ENCODE measurements around the gene RIMKLB.
A peak's percentile ranks its signal among the peaks of the same experiment; 100 is the strongest.
"Not testable (repeated sequence)": the region's sequence is repeated elsewhere in the genome, so short reads cannot be mapped to it uniquely, and the experiment has no call there.

RIMKLB gene

DNA sequence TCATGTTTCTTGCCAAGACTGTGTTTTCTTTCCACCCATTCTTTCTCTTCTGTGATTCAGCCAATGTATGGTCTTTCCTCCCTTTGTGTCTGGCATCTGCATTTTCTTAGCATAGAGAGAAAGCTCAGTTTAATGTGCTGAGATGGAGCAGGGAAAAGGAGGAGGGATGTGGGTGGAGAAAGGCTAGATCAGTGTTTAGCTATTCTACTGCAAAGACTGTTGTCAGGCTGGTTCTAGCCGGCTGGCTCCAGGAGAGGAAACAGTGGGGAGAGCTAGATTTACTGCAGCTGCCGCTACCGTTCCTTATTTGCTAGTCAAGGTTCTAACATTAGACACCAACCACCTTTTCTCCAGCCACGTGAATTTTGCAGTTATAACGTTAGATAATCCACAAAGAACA lies 5.2 kb upstream of the RIMKLB start:
- DNase-seq (ENCODE audit: low read depth in 2 of 2) = no peak

DNA sequence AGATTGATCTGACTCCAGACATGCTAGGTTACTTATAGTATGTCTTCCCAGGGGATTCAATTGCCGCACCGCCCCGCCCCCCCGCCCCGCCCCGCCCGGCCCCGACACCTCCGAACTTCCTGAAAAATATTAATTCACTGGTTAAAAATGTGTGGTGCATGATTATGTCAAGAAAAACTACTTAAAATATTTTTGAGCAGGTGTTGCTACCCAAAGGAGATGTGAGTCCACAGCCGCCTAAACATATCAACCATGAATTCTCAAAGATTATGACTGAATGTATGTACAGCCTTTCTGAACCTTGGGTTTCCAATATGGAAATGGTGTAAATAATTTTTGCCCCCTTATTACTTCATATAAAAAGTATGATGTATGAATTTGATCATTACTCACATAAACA lies 2.7 kb upstream of the RIMKLB start:
- DNase-seq (ENCODE audit: low read depth in 2 of 2) = no peak

DNA sequence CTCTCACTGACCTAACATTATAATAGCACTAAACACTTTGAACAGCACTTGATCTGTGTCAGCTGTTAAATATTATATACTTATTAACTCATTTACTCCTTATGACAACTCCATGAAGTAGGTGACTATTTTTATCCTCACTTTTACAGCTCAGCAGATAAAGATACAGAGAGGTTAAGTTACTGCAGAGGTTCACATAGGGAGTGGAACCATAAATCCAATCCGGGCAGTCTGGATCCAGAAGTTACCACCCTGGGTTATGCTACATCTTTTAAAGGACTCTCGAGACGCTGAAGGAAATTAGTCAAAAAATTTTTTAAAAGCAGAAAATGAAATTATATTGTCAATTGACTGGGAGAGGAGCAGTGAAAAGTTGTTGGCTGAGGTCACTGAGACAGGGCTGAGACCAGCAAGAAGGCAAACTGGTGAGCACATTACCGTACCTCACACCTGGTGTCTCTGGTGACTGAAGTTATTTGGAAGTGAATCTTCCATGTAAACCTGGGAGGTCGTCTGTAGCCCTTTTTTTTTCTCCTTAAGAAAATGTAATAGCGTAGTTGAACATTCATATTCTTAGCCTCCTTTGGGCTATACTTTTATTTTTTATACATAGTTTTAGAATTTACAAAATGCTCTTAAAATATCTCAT lies 1.2 kb upstream of the RIMKLB start:
- no peak for DNase-seq (ENCODE audit: low read depth in 2 of 2)

DNA sequence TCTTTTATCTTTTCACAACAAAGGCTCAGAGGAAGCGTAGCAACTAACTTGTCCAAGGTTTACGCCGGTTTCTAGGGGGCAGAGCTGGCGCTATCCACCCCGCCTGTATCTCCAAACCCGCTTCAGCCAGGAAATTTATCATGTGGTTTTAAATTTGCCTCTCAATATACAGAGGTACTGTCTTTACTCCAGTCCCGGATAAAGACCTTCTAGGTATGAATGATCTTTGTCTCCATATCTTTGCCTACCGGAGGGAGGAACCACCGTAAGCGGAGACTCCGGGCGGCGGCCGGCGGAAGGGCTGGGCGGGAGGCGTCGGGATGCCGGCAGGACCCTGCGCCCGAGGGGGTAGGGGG lies 693 bp upstream of the RIMKLB start:
- no peak for DNase-seq (ENCODE audit: low read depth in 2 of 2)

DNA sequence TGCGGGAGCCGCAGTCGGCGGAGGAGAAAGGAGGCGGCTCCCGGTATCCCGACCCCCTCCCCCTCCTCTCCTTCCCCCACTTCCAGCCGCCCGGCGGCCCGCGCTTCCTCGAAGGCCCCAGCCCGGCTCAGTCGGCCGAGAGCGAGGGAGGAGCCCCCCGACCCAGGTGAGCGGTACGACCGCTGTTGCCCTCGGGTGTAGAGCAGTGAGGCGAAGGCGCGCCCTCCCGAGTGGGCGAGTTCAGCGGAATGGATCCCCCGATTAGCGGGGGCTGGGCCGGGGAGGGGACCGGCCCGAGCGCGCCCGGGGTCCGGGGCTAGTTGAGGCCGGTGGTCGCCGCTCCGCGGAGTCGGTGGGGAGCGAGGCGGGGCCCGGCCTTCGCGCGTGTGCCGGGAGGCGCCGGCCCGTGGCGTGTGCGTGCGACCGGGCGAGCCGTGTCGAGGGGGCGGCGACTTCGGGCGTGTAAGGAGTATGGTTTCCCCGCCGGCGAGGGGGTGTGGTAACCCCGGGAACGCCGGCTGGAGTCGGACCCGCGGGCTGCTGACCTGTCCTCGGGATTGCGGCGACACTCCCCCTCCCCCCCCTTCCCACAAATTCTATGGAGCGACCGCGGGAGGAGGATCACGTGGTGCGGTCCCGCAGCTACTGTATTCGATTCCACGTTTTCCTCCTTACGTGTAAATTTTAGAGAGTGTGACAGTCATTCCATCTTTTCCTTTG lies 501 bp downstream of the RIMKLB start:
- DNase-seq (ENCODE audit: low read depth in 2 of 2) = peak in 1 of 2 donors; percentile 10

DNA sequence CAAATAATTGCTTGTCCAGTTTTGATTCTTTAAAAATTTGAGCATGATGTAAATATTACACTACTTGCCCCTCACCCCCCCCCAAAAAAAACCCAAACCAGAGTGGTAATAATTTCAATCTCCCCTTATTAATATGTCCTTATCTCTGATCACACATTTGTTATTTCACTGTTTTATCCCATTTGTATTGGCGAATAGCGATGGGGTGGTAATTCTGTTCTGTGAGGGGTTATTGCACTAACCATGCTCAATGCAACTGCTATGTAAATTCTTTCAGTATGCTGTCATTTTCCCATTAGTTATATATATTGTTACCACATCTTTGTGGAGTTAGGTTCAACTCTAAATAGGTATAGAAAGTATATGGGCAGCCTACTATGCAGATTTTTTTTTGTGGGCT lies 1.1 kb downstream of the RIMKLB start:
- no peak for DNase-seq (ENCODE audit: low read depth in 2 of 2)

DNA sequence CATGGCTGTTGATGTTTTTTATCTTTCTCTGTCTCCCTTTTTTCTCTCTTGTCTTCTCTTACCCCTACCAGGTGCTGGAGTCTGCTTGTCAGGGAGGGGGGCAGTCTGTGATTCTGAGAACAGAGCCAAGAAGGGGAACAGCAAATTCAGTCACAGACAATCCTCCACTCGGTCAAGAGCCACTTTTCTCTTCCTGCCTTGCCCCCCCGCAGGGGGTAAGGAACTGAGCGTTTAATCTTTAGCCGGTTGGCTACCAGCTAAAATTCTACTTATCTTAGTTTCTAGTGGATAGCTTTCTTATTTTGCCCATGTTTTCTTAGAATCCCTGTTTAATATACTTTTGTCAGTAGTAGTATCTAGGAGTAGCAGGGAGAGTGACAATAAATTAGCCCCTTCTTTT lies 1.9 kb downstream of the RIMKLB start:
- DNase-seq (ENCODE audit: low read depth in 2 of 2) = no peak

DNA sequence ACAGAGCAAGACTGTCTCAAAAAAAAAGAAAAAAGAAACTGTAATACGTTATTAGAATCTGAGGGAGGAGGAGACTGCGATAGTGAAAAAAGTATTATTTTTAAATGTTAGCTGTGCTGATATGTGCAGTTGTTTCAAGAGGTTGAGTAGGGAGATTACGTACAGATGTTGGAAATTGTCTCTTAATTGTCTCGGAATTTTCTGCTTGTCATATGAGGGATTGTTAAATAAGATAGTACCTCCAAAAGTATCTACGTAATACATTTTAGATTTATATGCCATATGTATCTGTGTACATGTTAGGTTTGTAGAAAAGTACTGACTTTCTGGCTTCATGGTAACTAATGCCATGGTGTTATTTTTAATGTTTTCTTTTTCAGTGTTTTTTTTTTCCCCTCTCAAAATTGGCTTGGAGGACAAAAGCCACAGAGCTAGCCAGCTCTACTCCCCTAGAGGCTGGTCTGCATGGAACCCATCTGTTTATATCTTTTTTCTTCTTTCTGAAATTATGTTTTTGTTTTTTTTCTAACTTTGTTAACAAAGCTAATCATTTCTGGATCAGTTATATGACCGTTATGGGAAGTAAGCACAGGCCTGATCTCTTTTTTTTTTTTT lies 3.4 kb downstream of the RIMKLB start:
- DNase-seq (ENCODE audit: low read depth in 2 of 2) = no peak

DNA sequence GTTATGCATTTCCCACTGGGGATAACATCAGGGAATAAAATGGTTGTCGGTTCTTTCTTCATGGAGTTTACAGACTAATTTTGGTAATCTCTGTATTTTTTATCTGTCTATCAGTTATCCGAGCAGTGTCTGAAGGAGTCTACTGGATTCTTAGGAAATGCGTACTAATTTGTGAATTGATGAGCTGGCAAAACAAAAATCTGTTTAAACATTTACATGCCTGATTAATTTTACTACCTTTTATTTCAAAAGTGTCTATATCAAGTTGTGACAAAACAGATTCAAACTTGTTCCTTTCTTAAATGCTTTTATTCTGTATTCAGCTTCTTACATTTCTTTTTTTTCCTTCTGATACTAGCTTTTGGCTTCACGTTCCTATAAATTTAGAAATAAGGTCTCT lies 4.4 kb downstream of the RIMKLB start:
- no peak for DNase-seq (ENCODE audit: low read depth in 2 of 2)

DNA sequence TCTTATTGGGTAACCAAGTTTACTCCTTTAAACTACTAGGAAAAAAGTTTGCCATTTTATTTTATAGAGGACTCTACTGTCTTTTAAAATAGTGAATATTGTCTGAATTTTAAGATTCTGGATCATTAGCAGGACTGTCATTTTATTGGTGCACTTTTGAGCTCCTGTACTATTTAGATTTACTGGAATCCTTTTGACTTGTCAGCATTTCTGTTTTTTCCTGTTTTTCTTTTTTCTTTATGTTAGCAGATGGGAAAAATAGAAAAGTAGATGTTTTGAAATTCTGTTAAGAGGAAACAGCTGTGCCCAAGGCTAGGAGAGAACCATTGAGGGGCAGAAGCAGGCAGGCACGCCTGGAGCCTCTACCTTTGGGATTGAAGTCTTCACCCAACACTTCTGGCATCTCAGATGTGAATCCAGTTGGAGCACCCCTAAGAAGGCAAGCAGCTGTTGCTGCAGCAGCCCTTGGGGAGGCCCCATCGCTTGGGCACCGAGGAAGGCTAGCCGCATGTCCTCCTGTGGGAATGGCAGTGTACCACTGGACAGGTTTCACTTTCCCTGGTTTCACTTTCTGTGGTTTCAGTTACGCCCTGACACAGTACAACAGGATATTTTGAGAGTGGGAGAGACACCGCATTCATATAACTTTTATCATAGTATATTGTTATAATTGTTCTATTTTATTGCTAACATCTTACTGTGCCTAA lies 11.5 kb downstream of the RIMKLB start:
- DNase-seq (ENCODE audit: low read depth in 2 of 2) = no peak

DNA sequence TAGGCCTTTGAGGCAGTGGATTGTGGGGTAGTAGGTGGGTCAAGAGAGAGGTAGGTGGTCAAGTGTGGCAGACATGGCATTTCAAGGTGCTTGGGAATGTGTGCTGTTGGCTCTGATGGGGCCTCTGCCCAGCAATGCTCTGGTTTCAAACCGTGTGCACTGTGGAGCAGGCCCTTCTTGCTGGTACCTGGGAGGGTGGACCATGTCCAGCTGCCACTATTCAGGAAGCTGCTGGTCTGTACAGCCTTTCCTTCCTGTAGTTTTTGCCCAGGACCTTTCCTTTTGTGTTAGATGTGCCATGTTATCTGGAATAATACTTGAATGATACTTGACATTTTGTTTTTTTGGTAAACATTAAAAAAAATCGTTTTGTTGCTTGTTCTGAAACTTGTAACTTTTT lies 14.8 kb downstream of the RIMKLB start:
- no peak for DNase-seq (ENCODE audit: low read depth in 2 of 2)

DNA sequence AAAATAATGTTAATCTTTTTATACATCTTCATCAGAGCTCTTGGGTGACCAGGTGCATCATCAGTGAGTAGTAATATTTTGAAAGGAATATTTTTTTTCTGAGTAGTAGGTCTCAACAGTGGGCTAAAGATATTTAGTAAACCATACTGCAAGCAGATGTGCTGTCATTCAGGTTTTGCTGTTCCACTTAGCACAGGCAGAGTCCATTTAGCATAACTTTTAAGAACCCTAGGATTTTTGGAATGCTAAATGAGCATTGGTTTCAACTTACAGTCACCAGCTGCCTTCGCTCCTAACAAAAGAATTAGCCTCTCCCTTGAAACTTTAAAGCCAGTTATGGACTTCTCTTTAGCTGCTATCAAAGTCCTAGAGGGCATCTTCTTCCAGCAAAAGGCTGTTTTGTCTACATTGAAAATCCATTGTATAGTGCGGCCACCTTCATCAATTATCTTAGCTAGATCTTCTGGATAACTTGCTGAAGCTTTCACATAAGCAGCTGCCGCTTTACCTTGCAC lies 24.6 kb downstream of the RIMKLB start:
- DNase-seq (ENCODE audit: low read depth in 2 of 2) = no peak

DNA sequence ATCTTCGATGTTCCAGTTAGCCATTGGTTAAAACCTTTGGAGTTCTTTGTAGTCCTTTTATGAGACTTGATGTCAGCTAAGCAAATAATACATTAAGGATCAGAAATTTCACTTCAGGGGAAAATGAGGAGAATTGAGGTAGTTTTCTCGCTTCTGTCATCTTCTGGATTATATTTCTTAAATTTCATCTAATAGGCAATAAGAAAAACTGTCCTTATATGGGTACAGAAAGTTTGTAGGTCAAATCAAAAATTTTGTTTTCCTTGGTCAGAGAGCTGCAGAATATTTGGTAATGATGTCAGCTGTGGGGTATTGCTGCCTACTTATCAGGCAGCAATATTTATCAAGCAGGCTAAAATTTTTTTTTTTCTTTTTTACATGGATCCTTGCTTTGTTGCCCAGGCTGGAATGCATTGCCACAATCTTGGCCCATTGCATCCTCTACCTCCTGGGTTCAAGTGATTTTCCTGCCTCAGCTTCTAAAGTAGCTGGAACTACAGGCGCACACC lies 37.1 kb downstream of the RIMKLB start:
- DNase-seq (ENCODE audit: low read depth in 2 of 2) = no peak

DNA sequence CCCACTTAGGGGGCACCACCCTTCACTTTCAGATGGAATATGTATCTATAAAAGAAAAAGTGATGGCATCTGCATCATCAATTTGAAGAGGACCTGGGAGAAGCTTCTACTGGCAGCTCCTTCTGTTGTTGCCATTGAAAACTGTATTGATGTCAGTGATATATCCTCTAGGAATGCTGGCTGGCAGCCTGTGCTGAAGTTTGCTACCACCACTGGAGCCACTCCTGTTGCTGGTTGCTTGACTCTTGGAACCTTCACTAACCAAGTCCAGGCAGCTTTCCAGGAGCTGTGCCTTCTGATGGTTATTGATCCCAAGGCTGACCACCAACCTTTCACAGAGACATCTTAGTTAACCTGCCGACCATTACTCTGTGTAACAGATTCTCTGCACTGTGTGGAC lies 44.7 kb downstream of the RIMKLB start:
- DNase-seq (ENCODE audit: low read depth in 2 of 2) = no peak

DNA sequence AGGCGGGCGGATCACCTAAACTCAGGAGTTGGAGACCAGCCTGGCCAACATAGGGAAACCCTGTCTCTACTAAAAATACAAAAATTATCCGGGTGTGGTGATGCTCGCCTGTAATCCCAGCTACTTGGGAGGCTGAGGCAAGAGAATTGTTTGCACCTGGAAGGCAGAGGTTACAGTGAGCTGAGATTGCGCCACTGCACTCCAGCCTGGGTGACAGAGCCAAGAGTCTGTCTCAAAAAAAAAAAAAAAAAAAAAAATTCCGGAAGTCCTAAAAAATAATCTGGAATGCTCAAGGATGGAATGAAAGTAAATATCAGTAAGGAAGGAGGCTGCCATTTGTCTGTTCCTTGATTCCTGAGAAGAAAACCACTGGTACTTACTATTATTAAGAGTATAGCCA lies 45.3 kb downstream of the RIMKLB start:
- DNase-seq (ENCODE audit: low read depth in 2 of 2) = not testable (repeated sequence)

DNA sequence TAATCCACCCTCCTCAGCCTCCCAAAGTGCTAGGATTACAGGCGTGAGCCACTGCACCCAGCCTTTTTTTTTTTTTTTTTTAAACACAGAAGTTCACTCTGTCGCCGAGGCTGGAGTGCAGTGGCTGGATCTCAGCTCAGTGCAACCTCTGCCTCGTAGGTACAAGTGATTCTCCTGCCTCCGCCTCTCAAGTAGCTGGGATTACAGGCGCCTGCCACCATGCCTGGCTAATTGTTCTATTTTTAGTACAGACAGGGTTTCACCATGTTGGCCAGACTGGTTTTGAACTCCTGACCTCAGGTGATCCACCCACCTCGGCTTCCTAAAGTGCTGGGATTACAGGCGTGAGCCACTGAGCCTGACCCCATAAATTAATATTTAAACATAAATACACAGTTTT lies 47.8 kb downstream of the RIMKLB start:
- not testable (repeated sequence) for DNase-seq (ENCODE audit: low read depth in 2 of 2)

DNA sequence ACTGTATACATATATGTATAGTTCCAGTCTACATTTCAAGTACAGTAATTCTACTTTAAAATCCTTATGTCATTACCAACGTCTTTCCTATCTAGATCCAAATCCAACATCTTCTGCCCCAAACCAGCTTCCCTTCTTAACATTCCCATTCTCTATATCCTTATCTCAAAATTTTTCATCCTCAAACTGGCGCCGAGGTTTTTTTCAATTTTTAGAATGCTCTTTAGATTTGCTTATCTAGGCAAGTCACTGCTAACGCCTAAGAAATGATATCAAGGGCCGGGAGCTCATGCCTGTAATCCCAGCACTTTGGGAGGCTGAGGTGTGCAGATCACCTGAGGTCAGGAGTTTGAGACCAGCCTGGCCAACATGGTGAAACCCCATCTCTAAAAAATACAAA lies 48.3 kb downstream of the RIMKLB start:
- DNase-seq (ENCODE audit: low read depth in 2 of 2) = no peak

DNA sequence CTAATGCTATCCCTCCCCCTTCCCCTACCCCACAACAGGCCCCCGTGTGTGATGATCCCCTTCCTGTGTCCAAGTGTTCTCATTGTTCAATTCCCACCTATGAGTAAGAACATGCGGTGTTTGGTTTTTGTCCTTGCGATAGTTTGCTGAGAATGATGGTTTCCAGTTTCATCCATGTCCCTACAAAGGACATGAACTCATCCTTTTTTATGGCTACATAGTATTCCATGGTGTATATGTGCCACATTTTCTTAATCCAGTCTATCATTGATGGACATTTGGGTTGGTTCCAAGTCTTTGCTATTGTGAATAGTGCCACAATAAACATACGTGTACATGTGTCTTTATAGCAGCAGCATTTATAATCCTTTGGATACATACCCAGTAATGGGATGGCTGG lies 62.3 kb downstream of the RIMKLB start:
- not testable (repeated sequence) for DNase-seq (ENCODE audit: low read depth in 2 of 2)

DNA sequence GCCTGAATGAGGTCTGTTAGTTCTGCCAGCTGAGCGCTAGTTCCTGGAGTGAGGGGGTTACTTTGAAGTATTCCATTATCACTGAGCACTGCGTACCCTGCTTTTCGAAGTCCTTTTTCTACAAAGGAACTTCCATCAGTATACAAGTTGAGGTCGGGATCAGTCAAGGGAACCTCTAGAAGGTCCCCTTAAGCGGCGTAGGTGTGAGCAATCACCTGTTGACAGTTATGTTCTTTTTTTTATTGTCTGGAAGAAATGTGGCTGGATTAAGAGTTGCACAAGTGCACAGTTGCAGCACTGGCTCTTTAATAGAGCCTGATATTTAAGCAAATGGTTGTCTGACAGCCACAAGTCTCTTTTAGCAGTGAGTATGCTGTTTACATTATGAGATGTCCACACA lies 64.9 kb downstream of the RIMKLB start:
- DNase-seq (ENCODE audit: low read depth in 2 of 2) = not testable (repeated sequence)

DNA sequence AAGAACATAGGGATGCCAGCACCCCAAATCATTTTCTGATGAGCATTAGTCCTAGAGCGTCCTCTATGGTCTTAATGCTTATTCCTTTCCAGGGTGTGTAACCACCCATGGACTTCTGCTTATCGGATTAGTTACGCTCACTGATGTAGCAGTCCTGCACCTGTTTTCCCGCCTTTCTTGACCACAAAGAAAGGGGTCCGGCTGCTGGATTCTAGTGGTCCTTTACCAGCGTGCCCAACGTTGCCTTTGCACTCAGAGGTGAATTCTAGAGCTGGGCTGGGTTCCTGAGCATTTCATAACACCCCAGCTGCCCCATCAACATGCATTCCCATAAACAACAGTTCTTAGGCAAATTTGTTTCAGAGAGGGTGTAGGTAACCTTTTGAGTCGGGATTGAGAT lies 68.3 kb downstream of the RIMKLB start:
- not testable (repeated sequence) for DNase-seq (ENCODE audit: low read depth in 2 of 2)

DNA sequence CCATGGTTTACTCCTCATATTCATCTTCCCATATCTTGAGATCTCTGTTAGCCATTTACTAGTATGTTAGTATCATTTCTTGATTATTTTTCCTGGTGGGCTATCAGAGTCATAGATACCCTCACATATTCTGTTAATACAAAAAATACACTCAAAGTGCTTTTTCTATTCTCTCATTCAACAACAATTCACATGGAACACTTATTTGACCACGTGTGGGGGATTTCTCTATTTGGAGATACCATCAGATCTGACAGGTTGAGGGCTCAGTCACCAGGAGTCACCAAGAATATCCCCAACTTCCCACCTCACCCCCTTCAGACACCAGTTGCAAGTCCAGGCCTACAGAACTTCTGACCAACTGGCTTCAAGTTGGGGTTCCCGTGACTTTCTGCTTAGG lies 72.7 kb downstream of the RIMKLB start:
- no peak for DNase-seq (ENCODE audit: low read depth in 2 of 2)

DNA sequence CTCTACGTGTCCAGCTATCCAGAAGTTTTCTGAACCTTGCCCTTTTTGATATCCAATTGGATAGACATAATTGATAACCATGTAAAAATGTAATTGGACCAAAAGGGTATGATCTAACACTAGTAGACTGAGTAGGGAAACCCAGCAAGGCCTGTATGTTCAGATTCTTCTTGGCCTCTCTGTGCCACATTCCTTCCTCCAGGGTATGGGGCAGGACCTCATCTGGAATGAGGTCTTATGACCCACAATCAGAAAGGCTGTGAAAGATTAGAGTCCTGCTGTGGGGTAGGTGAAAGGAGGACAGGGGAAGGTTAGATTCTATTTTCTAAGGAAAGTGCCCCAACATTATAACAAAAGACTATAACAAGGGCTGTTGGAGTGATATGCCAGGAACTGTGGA lies 73.3 kb downstream of the RIMKLB start:
- DNase-seq (ENCODE audit: low read depth in 2 of 2) = no peak
